Ovary (tissue), 9 donors: ENCODE measurements around the gene UGT1A6. TPM values are rescaled to one million over a fixed set of nuclear protein-coding genes. Genes with fewer than 3 reads are reported as not detected.
"Not testable (repeated sequence)": the region's sequence is repeated elsewhere in the genome, so short reads cannot be mapped to it uniquely, and the experiment has no call there.

Experiments
- DNase-seq, 5 donors: peaks; one replicate each; pipeline ENCODE4 v3.0.0-alpha.2; 2019 to 2020
- H3K27ac ChIP-seq, 2 donors: fragments of 200-600 bp; one replicate each; pipeline versions ENCODE4 v1.5.1 to v1.8.0; 2019 to 2022
- H3K27me3 ChIP-seq: fragments of 200-600 bp; one replicate; pipeline ENCODE4 v1.8.0; 2022
- H3K36me3 ChIP-seq: fragments of 200-600 bp; sonication (generic); one replicate; pipeline ENCODE4 v1.5.1; 2019
- H3K4me1 ChIP-seq: one replicate; pipeline ENCODE4 v1.8.1; 2013; ENCODE audit warnings: mild to moderate bottlenecking, moderate library complexity; ENCODE audit not compliant: insufficient read depth
- H3K4me3 ChIP-seq: fragments of 200-600 bp; sonication (generic); one replicate; pipeline ENCODE4 v1.5.1; 2017
- H3K9me3 ChIP-seq, 2 donors: fragments of 200-600 bp in 1 of 2; sonication (generic) in 1 of 2; one replicate each; pipeline versions ENCODE4 v1.5.1 to v1.8.1; 2013 to 2019; ENCODE audit warnings: mild to moderate bottlenecking in 1 of 2, moderate library complexity in 1 of 2
- CTCF ChIP-seq, 3 donors: fragments of 450-650 bp in 2 of 3; fragments of 200-600 bp in 1 of 3; IDR thresholded peaks; one replicate each; pipeline versions ENCODE4 v1.5.1 to v1.8.0; 2016 to 2022; ENCODE audit warnings: antibody characterized with exemption in 3 of 3, mild to moderate bottlenecking in 1 of 3
- EP300 ChIP-seq: sonication (generic); formaldehyde crosslinking; IDR thresholded peaks from one replicate; pipeline ENCODE4 v1.6.1; 2017; ENCODE audit warnings: antibody characterized with exemption
- POLR2A ChIP-seq: fragments of 450-650 bp; IDR thresholded peaks from one replicate; pipeline ENCODE4 v1.6.1; 2017; ENCODE audit warnings: antibody characterized with exemption, mild to moderate bottlenecking, moderate library complexity
- WGBS, 3 donors: extraction: QIAGEN DNeasy Blood & Tissue Kit in 1 of 3; methylation state at CpG; one replicate each; pipeline versions ENCODE4 v1.1.5 to v1.1.7; 2013 to 2017; 5-methylcytosine and 5-hydroxymethylcytosine counted together
- intact Hi-C, 4 donors: fragments of 100-400 bp; cut with DNase I; formaldehyde crosslinking; loops; one replicate each; pipeline versions ENCODE4 v1.11.0 to v1.15.1; 2022 to 2023
- polyA plus RNA-seq, 2 donors: library from polyadenylated mRNA; stranded (reverse); fragments of 200-250 nt in 1 of 2; fragments of 350-450 nt in 1 of 2; fragmentation: Illumina TruSeq in 1 of 2; extraction: RNeasy Lipid Tissue Mini Kit (QIAGEN cat#74804) in 1 of 2; gene quantifications; one replicate each; pipeline ENCODE4 v1.2.3, GENCODE V29; 2013 to 2014
- total RNA-seq, 7 donors: library from RNA; depleted of rRNA in 2 of 7; stranded (reverse); fragments of >200 nt in 2 of 7; fragmentation: NEBNext Ultra II Directional in 3 of 7; extraction: Animal tissue kit (Norgen Biotek cat#: 25700) in 3 of 7; gene quantifications; one replicate each; pipeline versions ENCODE4 v1.1.0 to v1.2.4, GENCODE V29; 2016 to 2023
- donor health status: DM: no; HTN: no; CAD: no; lungs with moderate emphysema.
- donor health status: DM: no; HTN: no; CAD: no.
- donor health status: Bipolar disorder and iron deficiency.
- donor health status: DM: yes; HTN: yes; CAD: no.
- donor health status: DM: no; HTN: no; CAD: no.
- donor health status: DM: yes; HTN: yes; CAD: no.

UGT1A6 gene
- total and polyA plus RNA-seq, 9 donors = not detected

GRCh38 chr2:233654501-233654900 is 38.2 kb upstream of the UGT1A6 start:
- Histone ChIP-seq H3K36me3 (no peaks in the 10 kb centered on the region), H3K4me1 (no peaks in the 10 kb centered on the region), H3K27me3 (no peaks in the 10 kb centered on the region), H3K27ac (no peak overlapping the region), H3K4me3 (no peak overlapping the region), H3K9me3 (no peaks in the 10 kb centered on the region)
- WGBS, 3 donors = 62 to 72% (median 65%) methylated on average over 6 of the region's 6 CpGs
- intact Hi-C loops = no loop called here
- no peak for DNase-seq
- TF ChIP-seq EP300 (no peak), POLR2A (no peak), CTCF (IDR thresholded peaks at IDR 0.05) (no peak)

GRCh38 chr2:233655043-233655442 is 37.6 kb upstream of the UGT1A6 start:
- TF ChIP-seq CTCF (IDR thresholded peaks at IDR 0.05) (no peak), EP300 (no peak)
- H3K4me3 ChIP-seq = no peak overlapping the region
- H3K4me1 ChIP-seq = no peaks in the 10 kb centered on the region
- 44 to 59% (median 48%) methylated on average over 1 of the region's 1 CpG for WGBS, 3 donors
- intact Hi-C loops = no loop called here
- H3K27me3 ChIP-seq = no peaks in the 10 kb centered on the region
- H3K9me3 ChIP-seq = no peaks in the 10 kb centered on the region
- H3K36me3 ChIP-seq = no peaks in the 10 kb centered on the region
- DNase-seq = no peak
- no peak overlapping the region for H3K27ac ChIP-seq

DNA sequence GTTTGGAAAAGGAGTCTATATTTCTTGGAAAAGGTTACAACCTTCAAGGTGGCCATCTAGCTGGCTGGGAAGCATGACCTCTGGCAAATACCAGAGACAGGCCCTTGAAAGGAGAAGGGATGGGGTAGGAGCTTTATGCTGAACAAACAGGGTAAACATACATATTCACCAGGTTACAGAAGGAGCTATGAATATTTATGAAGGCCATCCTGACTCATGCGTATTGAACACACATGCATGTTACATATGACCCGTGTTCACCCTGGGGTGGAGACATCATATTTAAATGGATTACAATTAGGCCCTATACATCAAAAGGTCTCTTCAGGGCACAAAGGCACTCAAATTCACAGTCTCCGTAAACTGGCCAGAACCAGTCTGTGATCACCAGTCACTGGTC is 36.7 kb upstream of the UGT1A6 start:
- intact Hi-C loops, DNase-seq, H3K9me3 ChIP-seq, H3K4me1 ChIP-seq, H3K4me3 ChIP-seq, H3K36me3 ChIP-seq, H3K27ac ChIP-seq, H3K27me3 ChIP-seq: not testable (repeated sequence)
- 90 to 98% (median 96%) methylated on average over 3 of the region's 3 CpGs for WGBS, 3 donors

- Histone ChIP-seq H3K27ac (no peak overlapping the region), H3K4me3 (no peak overlapping the region), H3K36me3 (no peaks in the 10 kb centered on the region), H3K9me3 (no peaks in the 10 kb centered on the region), H3K4me1 (no peaks in the 10 kb centered on the region), H3K27me3 (no peaks in the 10 kb centered on the region)
- no peak for DNase-seq
- WGBS, 3 donors = 76 to 87% (median 83%) methylated on average over 10 of the region's 10 CpGs
- TF ChIP-seq EP300 (no peak), POLR2A (no peak), CTCF (IDR thresholded peaks at IDR 0.05) (no peak)
- intact Hi-C loops = no loop called here
Measured at GRCh38 chr2:233656443-233656842, 36.2 kb upstream of the UGT1A6 start.

DNA sequence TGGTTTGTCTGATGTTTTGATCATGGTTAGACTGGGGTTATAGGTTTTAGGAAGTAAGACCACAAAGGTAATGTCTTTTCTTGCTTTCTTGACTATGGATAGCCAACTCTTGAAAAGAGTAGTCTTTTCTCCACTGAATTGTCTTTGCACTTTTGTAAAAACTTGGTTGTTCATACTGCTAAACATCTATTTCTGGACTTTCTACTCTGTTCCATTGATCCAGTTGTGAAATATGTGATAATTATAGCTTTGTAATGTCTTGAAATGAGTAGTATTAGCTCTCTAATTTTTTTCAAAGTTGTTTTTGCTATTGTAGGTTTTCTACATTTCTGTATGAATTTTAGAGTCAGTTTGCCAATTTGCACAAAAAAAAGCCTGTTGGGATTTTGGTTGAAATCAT is 34.1 kb upstream of the UGT1A6 start:
- Histone ChIP-seq H3K4me1 (no peaks in the 10 kb centered on the region), H3K27me3 (no peaks in the 10 kb centered on the region), H3K4me3 (no peak overlapping the region), H3K9me3 (no peaks in the 10 kb centered on the region), H3K36me3 (no peaks in the 10 kb centered on the region), H3K27ac (no peak overlapping the region)
- TF ChIP-seq EP300 = no peak
- TF ChIP-seq POLR2A = no peak
- no peak for TF ChIP-seq CTCF (IDR thresholded peaks at IDR 0.05)
- intact Hi-C loops = no loop called here
- DNase-seq = no peak
